Activated T-cell treated with anti-CD3 and anti-CD28 coated beads for 4 hours (primary cell): ENCODE results near the gene IL4R.
"Not testable (repeated sequence)": the region's sequence is repeated elsewhere in the genome, so short reads cannot be mapped to it uniquely, and the experiment has no call there.

Experiments
- DNase-seq: peaks from one replicate; pipeline ENCODE4 v3.0.0-alpha.2; 2020

IL4R gene

GRCh38 chr16:27316038-27316680, 2.4 kb downstream of the IL4R start:
- no peak for DNase-seq

DNA sequence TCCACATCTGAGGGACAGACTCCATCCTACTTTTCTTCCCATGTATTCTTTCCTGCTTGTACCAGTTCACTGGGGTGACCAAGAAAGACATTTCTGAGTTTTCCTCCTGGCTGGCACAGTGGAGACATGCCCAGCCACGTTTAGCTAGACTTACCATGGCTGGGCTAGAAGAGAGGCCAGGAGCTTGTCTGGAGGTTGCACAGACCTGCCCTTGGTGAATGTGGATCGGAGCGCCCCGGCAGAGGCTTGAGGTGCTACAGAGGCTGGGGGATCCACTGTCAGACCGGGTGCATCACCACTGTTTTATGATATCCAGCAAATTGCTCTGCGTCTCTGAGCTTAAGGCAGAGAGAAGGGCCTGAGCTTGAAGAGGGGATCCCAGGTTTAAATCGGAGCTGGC, 3.5 kb downstream of the IL4R start:
- DNase-seq: no peak

- no peak for DNase-seq
These were observed 4.1 kb downstream of the IL4R start for GRCh38 chr16:27317738-27318391.

DNA sequence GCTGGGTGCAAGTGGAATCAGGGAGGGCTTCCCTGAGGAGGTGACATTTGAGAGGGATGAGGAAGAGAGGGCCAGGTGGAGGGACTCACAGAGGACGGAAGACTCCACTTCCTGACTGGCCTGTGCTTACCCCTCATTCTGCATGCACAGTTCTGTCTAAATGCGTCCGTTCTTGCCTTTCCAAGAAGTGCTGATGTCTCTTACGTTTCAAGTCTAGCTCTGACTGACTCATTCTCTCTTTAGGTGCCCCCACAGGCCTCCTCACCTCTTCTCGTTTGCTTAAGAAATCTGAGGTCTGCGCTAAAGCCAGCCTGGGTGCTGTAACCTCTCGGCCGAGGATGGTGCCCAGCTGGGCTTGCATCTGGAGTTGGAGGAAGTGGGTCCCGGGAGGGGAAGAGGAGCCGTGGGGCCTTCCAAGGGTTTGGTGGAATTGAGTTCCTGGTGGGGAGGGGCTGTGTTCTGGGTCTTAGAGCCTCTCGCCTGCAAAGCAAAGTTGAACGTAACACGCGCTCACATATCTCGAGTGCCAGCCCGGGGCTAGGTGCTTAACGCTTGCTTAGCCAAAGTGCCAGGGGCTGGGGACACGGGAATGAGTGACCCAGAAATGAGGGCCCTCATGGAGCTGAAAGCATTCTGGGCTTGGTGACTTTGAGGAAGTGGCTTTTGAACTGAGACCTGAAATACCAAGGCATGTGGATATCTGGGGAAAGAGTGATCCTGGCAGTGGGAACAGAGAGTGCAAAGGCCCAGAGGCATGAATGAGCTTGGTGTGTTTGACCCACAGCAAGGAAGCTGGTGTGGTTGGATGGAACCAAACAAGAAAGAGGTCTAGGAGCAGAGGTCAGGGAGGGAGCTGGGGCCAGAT, 4.8 kb downstream of the IL4R start:
- no peak for DNase-seq

DNA sequence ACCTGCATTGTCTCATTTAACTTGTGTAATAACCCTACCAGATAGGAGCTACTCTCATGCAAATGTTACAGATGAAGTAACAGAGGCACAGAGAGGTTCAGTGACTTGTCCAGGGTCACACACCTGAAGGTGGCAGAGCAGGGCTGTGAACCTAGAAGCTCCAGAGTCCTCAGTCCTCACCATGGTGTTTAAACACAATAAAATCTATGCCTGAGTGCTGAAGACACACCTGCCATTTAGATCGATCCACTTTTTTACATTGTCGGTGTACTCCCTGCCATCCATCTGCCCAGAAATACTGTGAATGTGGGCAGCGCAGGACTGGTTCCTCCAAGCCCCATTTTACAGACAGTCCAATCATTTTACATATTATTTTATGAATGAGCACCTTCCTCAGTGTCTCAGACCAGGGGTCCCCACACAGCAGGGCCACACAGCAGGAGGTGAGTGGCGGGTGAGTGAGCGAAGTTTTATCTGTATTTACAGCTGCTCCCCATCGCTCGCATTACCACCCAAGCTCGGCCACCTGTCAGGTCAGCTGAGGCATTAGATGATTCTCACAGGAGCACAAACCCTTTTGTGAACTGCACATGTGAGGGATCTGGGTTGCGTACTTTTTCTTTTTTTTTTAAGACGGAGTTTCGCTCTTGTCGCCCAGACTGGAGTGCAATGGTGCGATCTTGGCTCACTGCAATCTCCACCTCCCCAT, 5.6 kb downstream of the IL4R start:
- DNase-seq: no peak

DNA sequence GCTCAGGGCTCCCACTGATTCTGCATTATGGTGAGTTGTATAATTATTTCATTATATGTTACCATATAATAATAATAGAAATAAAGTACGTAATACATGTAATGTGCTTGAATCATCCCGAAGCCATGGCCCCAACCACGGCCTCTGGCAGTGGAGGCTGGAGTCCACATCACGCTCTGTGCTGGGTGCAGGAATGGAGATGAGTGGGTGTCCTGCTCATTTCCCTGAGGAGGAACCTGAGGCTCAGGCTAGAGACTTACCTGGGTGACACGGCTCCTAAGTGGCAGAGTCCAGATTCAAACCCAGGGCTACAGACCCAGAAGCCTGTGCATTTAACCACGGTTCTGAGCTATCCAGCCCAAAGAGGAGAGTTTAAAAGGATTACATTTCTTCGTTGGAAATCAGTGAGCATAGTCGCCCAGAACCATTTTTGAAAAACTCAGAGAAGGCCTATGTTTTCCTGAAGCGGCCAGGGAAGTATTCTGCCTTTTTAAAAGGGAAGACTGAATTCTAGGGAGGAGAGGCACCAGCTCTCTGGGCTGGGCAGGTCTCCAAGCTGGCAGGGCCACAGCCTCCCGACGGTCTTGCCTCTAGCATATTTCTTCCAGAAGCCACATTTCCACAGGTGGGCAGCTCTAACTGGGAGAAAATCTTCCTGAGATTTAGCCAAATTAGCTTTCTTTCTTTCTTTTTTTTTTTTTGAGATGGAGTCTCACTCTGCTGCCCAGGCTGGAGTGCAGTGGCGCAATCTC, 6.7 kb downstream of the IL4R start:
- no peak for DNase-seq

- no peak for DNase-seq
These were observed 7.5 kb downstream of the IL4R start for GRCh38 chr16:27321013-27321915.

DNA sequence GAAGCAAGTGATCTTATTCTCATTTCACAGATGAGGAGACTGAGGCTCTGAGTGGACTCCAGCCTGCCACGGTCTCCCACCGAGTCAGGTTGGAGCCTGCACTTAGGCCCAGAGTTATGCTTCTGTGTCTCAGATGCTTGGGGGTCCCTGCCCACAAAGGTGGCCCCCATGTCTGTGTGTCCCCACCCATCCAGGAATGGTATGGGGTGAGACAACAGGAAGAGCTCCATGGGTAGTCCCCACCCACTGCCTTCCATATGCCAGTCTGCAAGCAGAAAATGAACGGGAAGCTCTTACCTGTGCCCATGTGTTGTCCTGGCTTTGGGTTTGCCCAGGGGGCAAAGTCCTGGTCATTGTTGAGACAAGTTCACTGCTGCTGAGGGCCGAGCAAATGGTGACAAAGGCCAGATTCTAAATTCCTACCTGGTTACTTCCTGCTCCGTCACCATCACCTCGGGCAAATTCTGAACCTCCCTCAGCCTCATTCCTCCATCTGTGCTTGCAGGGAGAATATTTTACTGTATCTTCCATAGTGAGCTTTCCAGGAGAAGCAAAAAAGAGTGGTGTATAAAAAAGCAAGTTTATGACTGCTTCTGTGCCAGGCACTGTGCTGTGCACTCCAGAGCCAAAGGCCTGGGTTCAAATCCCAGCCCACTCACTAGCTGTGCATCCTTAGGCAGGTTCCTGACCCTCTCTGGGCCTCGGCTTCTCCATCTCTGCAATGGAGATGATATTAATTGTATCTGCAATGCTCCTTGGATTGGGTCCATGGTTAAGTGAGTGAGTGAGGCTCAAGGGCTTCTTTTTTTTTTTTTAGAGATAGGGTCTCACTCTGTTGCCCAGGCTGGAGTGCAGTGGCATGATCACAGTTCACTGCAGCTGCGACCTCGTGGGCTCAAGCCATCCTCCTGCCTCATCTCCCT, 9.3 kb downstream of the IL4R start:
- DNase-seq: no peak

DNA sequence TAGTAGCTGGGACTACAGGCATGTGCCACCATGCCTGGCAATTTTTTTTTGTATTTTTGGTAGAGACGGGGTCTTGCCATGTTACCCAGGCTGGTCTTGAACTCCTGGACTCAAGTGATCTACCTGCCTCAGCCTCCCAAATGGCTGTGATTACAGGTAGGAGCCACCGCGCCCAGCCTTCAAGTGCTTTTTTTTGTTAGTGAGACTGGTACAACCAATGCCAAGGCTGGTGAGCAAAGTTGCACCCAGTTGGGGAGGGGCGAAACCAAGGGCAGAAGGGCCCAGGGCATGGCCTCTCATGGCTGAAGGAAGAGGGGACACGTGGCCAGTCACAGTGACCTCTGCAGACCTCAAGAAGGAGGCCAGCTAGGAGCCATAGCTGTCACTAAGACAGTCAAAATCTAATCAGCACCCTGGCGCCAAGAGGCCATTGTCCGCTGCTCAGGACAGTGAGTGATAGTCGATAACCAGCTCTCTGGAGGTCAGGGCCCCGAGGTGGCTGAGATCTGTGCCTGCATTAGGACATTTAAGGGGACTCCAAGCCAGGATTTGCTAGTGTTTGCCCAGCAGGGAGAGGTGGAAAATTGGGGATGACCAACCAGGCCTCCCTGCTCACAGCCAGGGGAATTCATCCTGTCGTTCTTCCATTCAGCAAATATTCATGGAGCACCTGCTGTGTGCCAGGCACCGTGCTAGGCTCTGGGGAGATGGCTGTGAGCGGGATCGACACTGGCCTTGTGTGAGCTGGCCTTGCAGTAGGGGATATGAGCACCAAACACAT, 10.2 kb downstream of the IL4R start:
- no peak for DNase-seq

DNA sequence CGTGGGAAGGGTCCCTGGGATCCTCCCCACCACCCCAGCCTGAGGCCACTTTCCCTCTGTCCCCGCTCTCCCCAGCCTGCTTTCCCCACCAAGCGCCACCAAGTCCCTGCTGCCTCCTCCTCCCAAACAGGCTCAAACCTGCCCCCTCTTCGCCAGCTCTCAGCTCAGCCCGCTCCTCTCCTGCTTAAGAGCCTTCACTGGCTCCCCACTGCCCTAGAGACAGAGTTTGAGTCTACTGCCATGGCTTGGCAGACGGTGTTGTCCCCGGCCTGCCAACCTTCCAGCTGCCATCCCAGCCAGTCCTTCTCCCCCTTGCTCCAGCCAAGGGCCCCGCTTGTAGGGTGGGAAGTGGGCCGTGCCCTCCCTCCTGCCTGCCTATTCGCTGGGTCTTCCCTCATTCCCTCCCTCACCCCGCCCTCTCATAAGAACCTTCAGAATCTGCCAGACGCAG, 11.1 kb downstream of the IL4R start:
- no peak for DNase-seq

- DNase-seq: no peak
These were observed 12.0 kb downstream of the IL4R start for GRCh38 chr16:27325736-27326135.

DNA sequence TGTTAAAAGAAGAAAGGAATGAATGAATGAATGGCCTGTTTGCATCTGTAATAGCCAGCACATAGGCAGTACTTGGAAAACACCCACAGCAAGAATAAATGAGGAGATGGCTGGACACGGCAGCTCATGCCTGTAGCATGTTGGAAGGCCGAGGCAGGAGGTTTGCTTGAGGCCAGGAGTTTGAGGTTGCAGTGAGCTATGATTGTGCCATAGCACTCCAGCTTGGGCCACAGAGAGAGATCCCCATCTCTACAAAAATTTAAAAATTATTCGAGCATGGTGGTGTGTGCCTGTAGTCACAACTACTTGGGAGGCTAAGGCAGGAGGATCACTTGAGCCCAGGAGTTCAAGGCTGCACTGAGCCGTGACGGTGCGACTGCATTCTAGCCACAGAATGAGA, 12.5 kb downstream of the IL4R start:
- DNase-seq: no peak

GRCh38 chr16:27326738-27327585, 13.2 kb downstream of the IL4R start:
- no peak for DNase-seq

DNA sequence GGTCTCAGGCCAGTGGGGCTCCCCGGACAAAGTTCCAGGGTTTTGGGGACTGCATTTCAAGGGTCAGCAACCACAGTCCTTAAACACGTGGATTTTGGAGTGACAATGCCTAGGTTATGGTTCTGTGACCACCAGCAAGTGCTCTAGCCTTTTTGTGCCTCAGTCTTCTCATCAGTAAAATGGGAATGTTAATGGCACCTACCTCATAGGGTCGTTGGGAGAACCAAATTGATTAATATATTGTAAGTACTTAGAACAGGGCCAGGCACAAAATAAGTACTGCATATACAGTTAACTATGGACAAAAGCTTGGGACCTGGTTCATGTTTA, 13.8 kb downstream of the IL4R start:
- no peak for DNase-seq

DNA sequence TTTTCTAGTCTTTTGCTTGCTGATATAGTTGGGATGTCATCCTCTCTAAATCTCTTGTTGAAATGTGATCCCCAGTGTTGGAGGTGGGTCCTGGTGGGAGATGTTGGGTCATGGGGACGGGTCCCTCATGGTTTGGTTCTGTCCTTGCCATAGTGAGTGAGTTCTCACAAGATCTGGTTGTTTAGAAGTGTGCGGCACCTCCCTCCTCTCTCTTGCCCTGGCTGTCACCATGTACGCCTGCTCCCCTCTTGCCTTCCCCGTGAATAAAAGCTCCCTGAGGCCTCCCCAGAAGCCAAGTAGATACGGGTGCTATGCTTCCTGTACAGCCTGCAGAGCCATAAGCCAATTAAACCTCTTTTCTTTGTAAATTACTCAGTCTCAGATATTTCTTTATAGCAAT, 15.2 kb downstream of the IL4R start:
- no peak for DNase-seq

DNA sequence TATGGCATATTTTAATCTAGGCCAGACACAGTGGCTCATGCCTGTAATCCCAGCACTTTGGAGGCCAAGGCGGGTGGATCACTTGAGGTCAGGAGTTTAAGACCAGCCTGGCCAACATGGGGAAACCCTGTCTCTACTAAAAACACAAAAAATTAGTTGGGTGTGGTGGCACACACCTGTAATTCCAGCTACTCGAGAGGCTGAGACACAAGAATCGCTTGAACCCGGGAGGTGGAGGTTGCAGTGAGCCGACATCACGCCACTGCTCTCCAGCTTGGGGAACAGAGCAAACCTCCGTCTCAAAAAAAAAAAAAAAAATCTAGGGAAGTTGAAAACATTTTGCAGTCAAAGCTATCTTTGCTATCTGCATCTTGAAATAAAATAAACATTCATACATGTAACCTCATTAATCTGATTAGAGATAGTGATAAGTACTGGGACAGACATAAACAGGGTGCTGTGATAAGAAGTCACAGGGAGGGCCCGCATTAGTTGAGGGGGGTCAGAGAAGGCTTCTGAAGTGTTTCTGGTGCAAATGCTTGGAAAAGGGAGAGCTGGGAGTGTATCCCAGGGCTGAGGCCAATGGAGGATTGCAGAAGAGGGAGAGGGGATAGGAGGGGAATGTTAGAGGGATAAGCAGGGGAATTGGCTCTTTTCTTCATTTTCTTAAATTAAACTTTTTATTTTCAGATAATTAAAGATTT, 15.8 kb downstream of the IL4R start:
- not testable (repeated sequence) for DNase-seq

DNA sequence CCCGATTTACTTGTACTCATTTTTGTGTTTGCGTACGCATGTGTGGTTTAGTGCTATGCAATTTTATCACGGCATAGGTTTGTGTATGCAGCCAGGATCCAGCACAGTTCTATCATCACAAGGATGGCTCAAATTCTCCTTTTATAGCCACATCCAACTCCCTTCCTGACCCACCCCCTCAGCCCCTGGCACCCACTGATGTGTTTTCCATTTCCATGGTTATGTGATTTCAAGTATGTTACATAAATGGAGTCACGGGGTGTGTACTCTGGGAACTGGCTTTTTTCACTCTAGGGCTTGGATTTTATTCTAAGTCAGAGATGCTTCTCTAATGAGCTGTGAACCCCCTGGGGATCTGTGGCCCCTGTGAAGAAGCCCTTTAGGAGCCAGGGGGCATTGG, 16.8 kb downstream of the IL4R start:
- DNase-seq: no peak

GRCh38 chr16:27332105-27332504, 18.3 kb downstream of the IL4R start:
- DNase-seq: no peak
